ENCODE results near the gene CEP290. TPM values are rescaled to one million over a fixed set of nuclear protein-coding genes. Genes with fewer than 3 reads are reported as not detected.
A peak's percentile ranks its signal among the peaks of the same experiment; 100 is the strongest.
"Not testable (repeated sequence)": the region's sequence is repeated elsewhere in the genome, so short reads cannot be mapped to it uniquely, and the experiment has no call there.

CEP290 gene
- total and polyA plus RNA-seq, 2 donors from 2014 or later: 5.1 to 18.2 TPM

GRCh38 chr12:88035907-88036289 lies 106.0 kb downstream of the CEP290 start:
- intact Hi-C loops (cut with DNase I): no loop called here
- H3K9ac ChIP-seq (ENCODE audit: low read length in 3 of 3): peak overlapping the region; percentile 75 to 77 (median 75)
- no peaks in the 10 kb centered on the region for H3K27me3 ChIP-seq (ENCODE audit: control insufficient read depth, insufficient read depth, low read length)
- FAIRE-seq (no peak), DNase-seq (no peak)
- H3K9me3 ChIP-seq (ENCODE audit: control insufficient read depth in 2 of 3, insufficient read depth in 1 of 3, low read length in 3 of 3): no peaks in the 10 kb centered on the region
- peaks cover 0 to 16% (median 9%) of the 10 kb centered on the region in 3 donors for H3K4me1 ChIP-seq (ENCODE audit: control insufficient read depth in 2 of 3, insufficient read depth in 2 of 3, low read depth in 1 of 3, low read length in 3 of 3)
- peak overlapping the region; percentile 78 to 93 (median 87) for H3K4me3 ChIP-seq (ENCODE audit: low read length in 3 of 3)
- peak overlapping the region; percentile 4 to 51 for H3K27ac ChIP-seq (ENCODE audit: low read depth in 2 of 2, low read length in 2 of 2)
- no peaks in the 10 kb centered on the region for H3K36me3 ChIP-seq (ENCODE audit: control insufficient read depth in 2 of 3, insufficient read depth in 3 of 3, low read length in 3 of 3)
- no peak for TF ChIP-seq CTCF (IDR thresholded peaks at IDR 0.05; ENCODE audit: borderline replicate concordance, extremely low read depth, insufficient read depth)

GRCh38 chr12:88035271-88035906 lies 106.5 kb downstream of the CEP290 start:
- Histone ChIP-seq H3K9me3 (ENCODE audit: control insufficient read depth in 2 of 3, insufficient read depth in 1 of 3, low read length in 3 of 3) (no peaks in the 10 kb centered on the region), H3K4me3 (ENCODE audit: low read length in 3 of 3) (peak overlapping the region; percentile 78 to 93 (median 87)), H3K36me3 (ENCODE audit: control insufficient read depth in 2 of 3, insufficient read depth in 3 of 3, low read length in 3 of 3) (no peaks in the 10 kb centered on the region), H3K4me1 (ENCODE audit: control insufficient read depth in 2 of 3, insufficient read depth in 2 of 3, low read depth in 1 of 3, low read length in 3 of 3) (peaks cover 0 to 16% (median 9%) of the 10 kb centered on the region in 3 donors), H3K27ac (ENCODE audit: low read depth in 2 of 2, low read length in 2 of 2) (peak overlapping the region; percentile 4 to 51), H3K27me3 (ENCODE audit: control insufficient read depth, insufficient read depth, low read length) (no peaks in the 10 kb centered on the region), H3K9ac (ENCODE audit: low read length in 3 of 3) (peak overlapping the region; percentile 75 to 77 (median 75))
- intact Hi-C loops (cut with DNase I): no loop called here
- DNase-seq (peak; percentile 91 to 96 (median 95)), FAIRE-seq (no peak)
- no peak for TF ChIP-seq CTCF (IDR thresholded peaks at IDR 0.05; ENCODE audit: borderline replicate concordance, extremely low read depth, insufficient read depth)

GRCh38 chr12:88031161-88031560 lies 110.7 kb downstream of the CEP290 start:
- H3K4me1 ChIP-seq (ENCODE audit: control insufficient read depth in 2 of 3, insufficient read depth in 2 of 3, low read depth in 1 of 3, low read length in 3 of 3); H3K9me3 ChIP-seq (ENCODE audit: control insufficient read depth in 2 of 3, insufficient read depth in 1 of 3, low read length in 3 of 3); H3K4me3 ChIP-seq (ENCODE audit: low read length in 3 of 3); H3K27me3 ChIP-seq (ENCODE audit: control insufficient read depth, insufficient read depth, low read length); DNase-seq; H3K9ac ChIP-seq (ENCODE audit: low read length in 3 of 3); intact Hi-C loops (cut with DNase I); H3K27ac ChIP-seq (ENCODE audit: low read depth in 2 of 2, low read length in 2 of 2); FAIRE-seq; H3K36me3 ChIP-seq (ENCODE audit: control insufficient read depth in 2 of 3, insufficient read depth in 3 of 3, low read length in 3 of 3): not testable (repeated sequence)

- TF ChIP-seq CTCF (IDR thresholded peaks at IDR 0.05; ENCODE audit: borderline replicate concordance, extremely low read depth, insufficient read depth): no peak
- no peaks in the 10 kb centered on the region for H3K9me3 ChIP-seq (ENCODE audit: control insufficient read depth in 2 of 3, insufficient read depth in 1 of 3, low read length in 3 of 3)
- no peaks in the 10 kb centered on the region for H3K36me3 ChIP-seq (ENCODE audit: control insufficient read depth in 2 of 3, insufficient read depth in 3 of 3, low read length in 3 of 3)
- intact Hi-C loops (cut with DNase I): no loop called here
- DNase-seq (no peak), FAIRE-seq (no peak)
- no peak within 1 kb of the TSS for H3K27ac ChIP-seq (ENCODE audit: low read depth in 2 of 2, low read length in 2 of 2)
- no peak within 1 kb of the TSS for H3K4me3 ChIP-seq (ENCODE audit: low read length in 3 of 3)
- no peaks in the 10 kb centered on the region for H3K27me3 ChIP-seq (ENCODE audit: control insufficient read depth, insufficient read depth, low read length)
- H3K4me1 ChIP-seq (ENCODE audit: control insufficient read depth in 2 of 3, insufficient read depth in 2 of 3, low read depth in 1 of 3, low read length in 3 of 3): no peaks in the 10 kb centered on the region
- H3K9ac ChIP-seq (ENCODE audit: low read length in 3 of 3): no peak within 1 kb of the TSS
Observed at GRCh38 chr12:88029093-88029665, 112.7 kb downstream of the CEP290 start, which contains the start of gene C12orf50. C12orf50 (minus strand) TSS chr12:88029401; CDS start chr12:88026962, 2,439 bp downstream.

All from kidney (tissue), 14 donors.